ENCODE measurements around the gene RND2.
"Not testable (repeated sequence)": the region's sequence is repeated elsewhere in the genome, so short reads cannot be mapped to it uniquely, and the experiment has no call there.

RND2 gene

DNA sequence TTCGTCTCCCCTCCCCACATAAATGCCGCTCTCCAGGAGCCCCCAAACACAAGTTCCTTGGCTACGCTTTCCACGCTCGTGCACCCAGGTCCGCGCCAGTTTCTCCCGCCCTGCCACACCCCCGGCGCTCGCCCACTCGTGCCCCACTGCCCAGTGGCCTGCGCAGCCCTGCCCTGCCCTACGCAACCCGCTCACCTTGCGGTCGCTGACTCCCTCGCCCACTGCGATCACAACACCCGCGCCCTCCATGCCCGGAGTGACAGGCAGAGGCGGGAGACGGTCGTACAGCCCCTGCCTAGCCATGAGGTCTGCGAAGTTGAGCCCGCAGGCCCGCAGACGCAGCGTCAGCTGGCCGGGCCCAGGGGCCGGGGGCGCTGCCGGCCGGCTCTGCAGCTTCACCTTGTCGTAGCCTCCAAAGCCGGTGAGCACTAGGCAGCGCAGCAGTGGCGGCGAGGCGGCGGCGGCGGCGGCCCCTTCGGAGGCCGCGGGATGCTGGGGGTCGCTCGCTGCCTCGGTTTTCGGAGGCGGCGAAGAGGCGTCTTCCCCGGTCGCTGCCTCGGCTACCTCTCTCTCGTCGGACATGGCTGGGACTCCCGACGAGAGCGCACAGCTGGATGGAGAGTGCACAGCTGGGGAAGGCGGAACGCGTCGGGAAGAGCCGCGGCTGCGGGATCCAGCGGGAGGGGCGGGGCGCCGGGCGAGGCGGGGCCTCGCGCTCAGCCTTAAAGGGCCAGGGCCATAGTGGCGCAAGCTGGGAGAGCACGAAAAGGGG is 3.1 kb upstream of the RND2 start, which contains the start of gene VAT1:
Gene VAT1, minus strand, starts transcription at position 645 of the 772 bp plus-strand sequence. Its CDS starts 63 bp downstream, at position 582.
- DNase-seq = peak; percentile 84
- in situ Hi-C loops (cut with HindIII; ENCODE audit: low pct_ligation_motif_present, low pct_unique_long_range_greater_than_20kb, low sequenced_read_pairs) = no loop called here

DNA sequence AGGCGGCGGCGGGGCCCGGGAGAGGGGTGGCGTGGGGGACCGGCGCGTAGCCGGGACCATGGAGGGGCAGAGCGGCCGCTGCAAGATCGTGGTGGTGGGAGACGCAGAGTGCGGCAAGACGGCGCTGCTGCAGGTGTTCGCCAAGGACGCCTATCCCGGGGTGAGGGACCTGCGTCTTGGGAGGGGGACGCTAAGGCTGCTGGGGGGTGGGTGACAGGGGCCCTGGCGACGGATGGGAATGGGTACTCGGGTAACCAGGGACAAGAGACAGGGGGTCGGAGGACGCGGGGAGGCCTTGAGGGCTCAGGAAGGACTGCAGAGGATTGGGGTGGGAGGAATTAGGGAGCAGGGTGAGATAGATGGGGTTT is 243 bp downstream of the RND2 start:
- in situ Hi-C loops (cut with HindIII; ENCODE audit: low pct_ligation_motif_present, low pct_unique_long_range_greater_than_20kb, low sequenced_read_pairs) = no loop called here
- no peak for DNase-seq

DNA sequence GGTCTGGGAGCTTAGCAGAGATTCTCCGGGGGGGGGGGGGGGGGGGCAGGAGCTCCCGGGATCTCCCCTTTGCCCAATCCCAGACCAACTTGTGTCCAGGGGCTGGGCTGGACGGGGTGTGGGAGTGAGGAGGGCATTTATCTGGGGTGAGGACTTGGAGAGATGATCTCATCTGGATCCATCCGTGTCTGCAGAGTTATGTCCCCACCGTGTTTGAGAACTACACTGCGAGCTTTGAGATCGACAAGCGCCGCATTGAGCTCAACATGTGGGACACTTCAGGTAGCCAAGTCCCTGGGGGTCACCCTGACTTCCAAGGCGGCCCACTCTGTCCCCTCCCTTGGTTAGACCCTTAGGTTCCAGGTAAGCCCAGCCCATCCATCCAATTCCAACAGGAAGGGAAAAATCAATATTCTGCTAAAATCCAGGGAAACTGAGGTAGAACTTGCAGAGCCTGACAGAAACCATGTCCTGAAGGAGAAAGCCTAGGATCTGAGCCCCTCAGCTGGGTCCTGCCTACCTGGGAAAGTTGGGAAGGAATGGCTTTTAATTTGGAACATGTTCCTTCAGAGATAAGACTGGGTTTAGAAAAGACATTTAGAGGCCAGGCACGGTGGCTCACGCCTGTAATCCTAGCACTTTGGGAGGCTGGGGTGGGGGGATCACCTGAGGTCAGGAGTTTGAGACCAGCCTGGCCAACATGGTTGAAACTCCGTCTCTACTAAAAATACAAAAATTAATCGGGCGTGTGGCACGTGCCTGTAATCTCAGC is 921 bp downstream of the RND2 start:
- in situ Hi-C loops (cut with HindIII; ENCODE audit: low pct_ligation_motif_present, low pct_unique_long_range_greater_than_20kb, low sequenced_read_pairs) = no loop called here
- DNase-seq = no peak

DNA sequence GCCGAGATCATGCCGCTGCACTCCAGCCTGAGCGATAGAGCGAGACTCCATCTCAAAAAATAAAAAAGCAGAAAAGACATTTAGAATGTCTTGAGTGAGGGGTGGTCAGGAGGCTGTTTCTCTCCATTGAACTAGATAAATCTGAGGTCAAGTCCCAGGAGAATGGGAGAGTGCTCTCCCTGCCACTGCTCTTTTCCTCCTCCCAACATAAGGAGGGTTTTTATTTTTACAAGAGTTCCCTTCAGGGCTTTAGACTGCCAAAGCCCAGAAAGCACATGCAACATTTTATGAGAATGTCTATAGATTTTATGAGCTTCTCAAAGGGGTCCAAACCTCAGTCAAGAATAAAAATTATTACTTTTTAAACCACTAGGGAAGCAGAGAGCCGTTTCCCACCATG is 1.6 kb downstream of the RND2 start:
- in situ Hi-C loops (cut with HindIII; ENCODE audit: low pct_ligation_motif_present, low pct_unique_long_range_greater_than_20kb, low sequenced_read_pairs) = no loop called here
- DNase-seq = no peak

DNA sequence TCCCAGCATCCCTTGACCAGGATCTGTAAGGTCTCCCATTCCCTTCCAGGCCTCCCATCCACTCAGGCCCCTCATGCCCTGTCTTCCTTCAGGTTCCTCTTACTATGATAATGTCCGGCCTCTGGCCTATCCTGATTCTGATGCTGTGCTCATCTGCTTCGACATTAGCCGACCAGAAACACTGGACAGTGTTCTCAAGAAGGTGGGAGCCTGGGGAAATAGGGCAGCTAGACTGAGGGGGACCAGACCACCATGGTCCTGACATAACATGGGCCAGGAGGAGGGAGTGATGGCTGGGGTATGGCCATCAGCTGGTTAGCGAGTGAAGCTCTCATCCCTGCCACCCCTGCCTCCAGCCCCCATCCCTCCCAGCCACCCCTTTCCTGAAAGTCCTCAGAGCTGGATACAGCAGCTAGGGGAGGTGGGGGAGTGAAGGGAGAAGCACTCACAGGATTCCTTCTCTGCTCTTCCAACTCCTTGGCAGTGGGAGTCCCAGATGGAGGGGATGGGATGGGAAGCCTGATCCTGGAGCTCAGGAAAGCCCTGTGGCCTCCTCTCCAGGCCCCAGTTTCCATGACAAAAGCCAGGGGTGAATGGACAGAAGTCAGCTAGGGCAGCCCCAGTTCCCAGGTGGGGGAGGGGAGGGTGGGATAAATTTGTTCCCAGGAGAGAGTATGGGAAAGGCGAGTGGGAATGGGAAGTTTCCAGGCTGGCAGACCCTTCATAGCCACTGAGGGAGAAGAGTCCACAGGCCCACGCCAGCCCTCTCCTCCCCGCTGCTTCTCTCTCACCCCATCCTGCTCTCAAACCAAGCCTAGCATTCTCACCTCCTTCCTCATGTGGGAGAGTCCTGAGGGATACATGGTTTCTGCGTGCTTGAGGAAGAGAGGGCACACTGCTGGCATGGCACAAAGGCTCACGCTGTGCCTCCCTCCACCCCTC is 2.3 kb downstream of the RND2 start:
- in situ Hi-C loops (cut with HindIII; ENCODE audit: low pct_ligation_motif_present, low pct_unique_long_range_greater_than_20kb, low sequenced_read_pairs) = no loop called here

DNA sequence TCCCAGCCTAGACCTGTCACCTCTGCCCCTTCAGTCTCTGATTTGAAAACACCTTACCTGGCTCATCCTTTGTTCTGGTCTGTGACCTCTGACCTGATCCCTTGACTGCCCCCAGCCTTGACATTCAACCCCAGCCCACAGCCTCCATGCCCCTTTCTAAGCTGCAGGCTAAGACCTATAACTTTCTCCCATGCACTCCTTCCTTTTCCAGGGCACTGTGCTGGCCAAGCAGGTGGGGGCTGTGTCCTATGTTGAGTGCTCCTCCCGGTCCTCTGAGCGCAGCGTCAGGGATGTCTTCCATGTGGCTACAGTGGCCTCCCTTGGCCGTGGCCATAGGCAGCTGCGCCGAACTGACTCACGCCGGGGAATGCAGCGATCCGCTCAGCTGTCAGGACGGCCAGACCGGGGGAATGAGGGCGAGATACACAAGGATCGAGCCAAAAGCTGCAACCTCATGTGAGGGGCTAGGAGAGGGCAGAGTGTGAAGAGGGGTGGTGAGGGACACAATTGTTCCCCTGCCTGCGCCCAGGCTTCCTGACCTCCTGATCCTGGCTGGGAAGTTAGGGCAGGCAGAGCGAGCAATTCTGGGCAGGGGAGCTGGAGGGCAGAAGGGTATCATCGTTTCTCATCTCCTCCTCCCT is 3.3 kb downstream of the RND2 start:
- in situ Hi-C loops (cut with HindIII; ENCODE audit: low pct_ligation_motif_present, low pct_unique_long_range_greater_than_20kb, low sequenced_read_pairs) = no loop called here
- no peak for DNase-seq

More for the DNA sequence above, 2.3 kb downstream of the RND2 start:
- DNase-seq = no peak

DNA sequence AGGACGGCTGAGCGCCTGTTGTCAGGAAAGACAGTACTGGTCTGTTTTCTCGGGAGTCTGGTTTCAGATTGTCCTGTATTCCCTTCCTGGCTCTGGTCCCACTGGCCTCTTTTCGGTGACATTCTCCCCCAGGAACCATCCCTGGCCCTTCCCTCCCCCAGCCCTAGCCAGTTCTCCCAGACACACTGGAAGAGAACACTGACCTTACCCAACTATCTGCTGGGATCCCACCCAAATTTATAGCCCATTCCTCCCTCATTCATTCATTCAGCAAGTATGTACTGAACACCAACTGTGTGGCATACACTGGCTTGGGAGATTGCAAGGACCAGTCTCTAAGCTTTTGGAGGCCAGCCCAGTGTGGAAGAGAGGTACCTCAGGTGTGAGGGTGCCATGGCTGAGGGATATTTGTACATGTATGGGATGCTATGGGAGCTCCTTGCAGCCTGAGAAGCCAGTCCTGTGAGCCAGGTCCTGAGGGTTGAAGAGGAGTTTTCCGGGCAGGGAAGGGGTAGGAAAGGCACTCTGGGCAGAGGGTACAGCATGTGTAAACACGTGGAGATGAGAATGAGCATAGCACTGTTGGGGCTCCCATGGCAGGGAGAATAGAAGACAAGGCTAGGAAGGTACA is 5.2 kb downstream of the RND2 start:
- DNase-seq = no peak
- in situ Hi-C loops (cut with HindIII; ENCODE audit: low pct_ligation_motif_present, low pct_unique_long_range_greater_than_20kb, low sequenced_read_pairs) = no loop called here

DNA sequence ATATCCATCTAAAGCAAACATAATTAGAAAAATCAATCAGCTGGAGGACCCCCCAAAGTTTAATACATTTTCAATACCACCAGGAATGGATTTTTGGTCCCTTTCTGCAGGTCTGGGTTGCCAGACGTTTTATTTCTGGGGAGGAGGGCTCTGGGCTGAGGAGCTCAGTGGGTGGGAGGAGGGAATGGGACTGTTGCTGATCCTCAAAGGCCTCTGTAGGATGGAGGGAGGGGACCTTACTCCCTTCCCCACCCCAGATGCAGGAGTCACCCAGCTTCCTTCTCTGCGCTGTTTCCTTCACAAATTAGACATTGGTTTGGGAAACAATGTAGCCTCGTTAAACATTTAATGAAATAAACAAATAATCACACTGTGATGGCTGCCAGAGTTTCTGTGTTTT is 6.6 kb downstream of the RND2 start:
- in situ Hi-C loops (cut with HindIII; ENCODE audit: low pct_ligation_motif_present, low pct_unique_long_range_greater_than_20kb, low sequenced_read_pairs) = no loop called here

DNA sequence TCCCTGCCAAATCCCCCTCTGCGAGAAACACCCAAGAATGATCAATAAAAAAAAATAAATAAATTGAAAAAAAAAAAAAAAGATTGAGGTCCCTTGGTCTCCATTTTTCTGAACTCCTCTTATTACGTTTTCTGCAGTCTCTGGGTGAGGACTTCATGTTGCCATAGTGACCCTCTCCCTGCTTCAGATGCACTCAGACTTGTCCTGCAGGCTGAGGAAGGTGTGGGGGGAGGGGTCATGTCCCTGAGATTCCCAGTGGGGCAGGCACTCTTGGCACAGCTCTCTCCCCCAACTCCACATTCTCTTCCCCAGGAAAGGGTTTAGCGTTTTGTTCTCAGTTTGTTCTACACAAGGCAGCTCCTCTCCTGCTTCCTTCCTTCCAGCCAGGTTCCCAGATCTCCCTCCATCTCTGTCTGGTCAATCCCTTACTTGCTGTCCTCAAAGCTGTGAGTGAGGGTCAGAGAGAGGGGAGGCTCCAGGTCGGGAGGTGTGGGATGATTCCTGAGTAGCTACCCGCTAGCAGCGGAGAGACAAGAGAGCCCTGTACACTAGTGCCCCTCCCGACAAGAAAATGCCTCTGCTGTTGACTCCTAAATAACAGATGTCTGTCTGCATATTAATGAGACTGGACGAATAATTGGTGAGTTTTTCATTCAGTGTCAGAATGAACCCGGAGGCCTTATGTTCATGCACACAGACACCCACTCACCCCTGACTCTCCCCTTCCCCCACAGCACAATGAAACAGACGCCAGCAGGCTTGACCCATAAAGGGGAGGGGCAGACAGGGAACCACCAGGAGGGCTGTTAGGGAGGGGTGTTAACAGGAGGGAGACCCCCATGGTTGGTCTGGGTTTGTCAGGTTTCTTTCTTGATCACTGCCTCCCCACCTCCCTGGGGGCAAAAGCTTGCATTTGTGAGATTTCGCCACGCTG is 9.2 kb downstream of the RND2 start:
- in situ Hi-C loops (cut with HindIII; ENCODE audit: low pct_ligation_motif_present, low pct_unique_long_range_greater_than_20kb, low sequenced_read_pairs) = no loop called here
- no peak for DNase-seq

More for the DNA sequence above, 6.6 kb downstream of the RND2 start:
- DNase-seq = no peak

DNA sequence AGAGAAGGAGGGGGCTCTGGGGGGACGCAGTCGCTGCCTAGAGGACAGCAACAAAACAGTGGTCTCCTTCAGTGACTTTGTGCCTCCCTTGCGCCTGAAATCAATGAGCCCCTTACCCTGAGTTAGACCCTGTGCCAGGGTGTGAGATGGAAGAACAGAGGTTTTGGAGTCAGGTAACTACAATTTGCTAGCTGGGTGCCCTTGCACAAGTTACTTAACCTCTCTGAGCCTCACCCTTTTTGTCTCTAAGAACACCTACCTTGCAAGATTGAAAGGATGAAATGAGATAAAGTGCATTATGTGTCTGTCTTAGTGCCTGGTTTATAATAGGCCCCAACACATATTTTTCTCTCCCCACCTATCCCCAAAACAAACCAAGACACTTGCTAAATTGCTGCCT is 9.9 kb downstream of the RND2 start:
- in situ Hi-C loops (cut with HindIII; ENCODE audit: low pct_ligation_motif_present, low pct_unique_long_range_greater_than_20kb, low sequenced_read_pairs) = no loop called here

DNA sequence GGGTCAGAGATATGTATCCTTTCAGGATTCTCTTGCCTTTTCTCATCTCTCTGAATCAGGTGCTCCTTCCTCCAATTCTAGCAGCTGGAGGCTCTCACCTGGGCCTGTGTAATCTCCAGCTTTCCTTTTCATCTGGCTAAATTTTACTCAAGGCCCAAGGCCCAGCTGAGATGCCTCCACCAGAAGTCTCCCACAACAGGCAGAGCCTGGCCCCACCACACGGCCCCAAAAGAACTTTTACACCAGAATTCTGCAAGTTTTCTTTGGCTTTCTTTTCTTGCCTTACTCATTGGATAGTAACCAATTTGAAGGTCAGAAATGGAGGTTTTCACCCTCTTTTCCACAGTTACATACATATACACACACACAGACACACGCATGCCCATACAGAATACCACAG is 14.6 kb downstream of the RND2 start:
- in situ Hi-C loops (cut with HindIII; ENCODE audit: low pct_ligation_motif_present, low pct_unique_long_range_greater_than_20kb, low sequenced_read_pairs) = no loop called here
- no peak for DNase-seq

More for the DNA sequence above, 9.9 kb downstream of the RND2 start:
- no peak for DNase-seq

DNA sequence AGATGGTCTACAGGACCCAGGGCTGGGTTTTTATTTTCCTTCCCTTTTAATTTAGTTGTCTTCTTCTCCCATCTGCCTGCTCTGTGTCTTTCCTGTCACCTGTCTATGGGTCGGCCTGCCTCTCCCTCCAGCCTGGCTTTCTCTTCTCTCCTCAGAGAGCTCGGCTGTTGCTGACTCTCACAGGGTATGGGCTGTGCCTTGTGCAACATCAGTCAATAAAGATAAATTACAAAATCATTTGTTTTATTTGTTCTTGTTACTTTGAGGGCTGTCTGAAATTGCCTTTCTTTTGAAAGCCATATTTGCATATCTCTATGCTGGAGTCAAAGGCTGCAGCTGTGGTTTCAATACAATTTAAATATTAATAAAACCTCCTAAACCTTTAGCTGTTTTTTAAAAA is 15.6 kb downstream of the RND2 start:
- in situ Hi-C loops (cut with HindIII; ENCODE audit: low pct_ligation_motif_present, low pct_unique_long_range_greater_than_20kb, low sequenced_read_pairs) = no loop called here
- no peak for DNase-seq

DNA sequence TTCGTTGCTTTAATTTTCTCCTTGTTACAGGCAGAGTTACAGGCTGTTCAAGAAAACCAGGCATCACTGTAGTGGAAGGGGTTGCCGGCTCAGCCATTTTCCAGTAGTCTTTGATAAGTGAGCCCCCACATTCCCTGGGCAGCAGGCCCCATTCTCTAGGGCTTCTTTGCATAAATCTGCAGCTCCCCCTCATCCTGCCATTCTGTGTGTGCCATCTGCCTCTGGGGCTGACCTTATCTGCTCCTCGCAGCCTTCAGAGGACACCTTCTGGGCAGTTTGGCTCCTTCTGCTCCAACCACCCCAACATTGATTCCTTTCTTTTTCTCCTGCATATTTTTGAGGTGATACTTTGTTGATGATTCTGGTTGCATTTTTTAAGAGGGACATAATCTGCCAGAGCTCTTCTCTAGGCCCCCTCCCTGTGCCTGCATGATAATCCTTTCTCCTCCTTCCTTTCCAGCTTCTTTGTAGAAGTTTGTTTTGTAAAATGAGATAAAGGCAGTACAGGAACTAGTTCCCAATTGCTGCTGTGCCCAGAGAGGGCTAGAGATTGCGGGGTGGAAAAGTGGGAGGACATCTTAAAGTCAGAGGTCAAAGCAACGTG is 17.1 kb downstream of the RND2 start:
- in situ Hi-C loops (cut with HindIII; ENCODE audit: low pct_ligation_motif_present, low pct_unique_long_range_greater_than_20kb, low sequenced_read_pairs) = no loop called here
- DNase-seq = no peak

DNA sequence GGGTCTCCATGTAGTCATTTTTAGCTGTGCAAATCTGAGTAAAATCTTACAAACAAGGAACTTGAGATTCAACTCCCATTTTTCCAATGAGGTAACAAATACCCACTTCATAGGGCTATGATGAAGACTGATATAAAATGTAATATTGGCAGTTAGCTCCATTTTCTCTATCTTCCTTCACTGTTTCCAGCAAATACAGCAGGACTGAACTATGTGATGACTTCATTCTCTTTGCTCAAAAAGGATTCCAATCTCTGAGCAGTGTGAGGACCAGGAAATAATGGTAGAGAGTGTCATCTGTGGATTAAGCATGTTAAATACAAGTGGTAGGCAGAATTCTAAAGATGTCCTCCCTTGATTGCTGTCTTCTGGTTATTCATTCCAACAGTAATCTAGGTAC is 18.3 kb downstream of the RND2 start:
- in situ Hi-C loops (cut with HindIII; ENCODE audit: low pct_ligation_motif_present, low pct_unique_long_range_greater_than_20kb, low sequenced_read_pairs) = no loop called here
- no peak for DNase-seq

DNA sequence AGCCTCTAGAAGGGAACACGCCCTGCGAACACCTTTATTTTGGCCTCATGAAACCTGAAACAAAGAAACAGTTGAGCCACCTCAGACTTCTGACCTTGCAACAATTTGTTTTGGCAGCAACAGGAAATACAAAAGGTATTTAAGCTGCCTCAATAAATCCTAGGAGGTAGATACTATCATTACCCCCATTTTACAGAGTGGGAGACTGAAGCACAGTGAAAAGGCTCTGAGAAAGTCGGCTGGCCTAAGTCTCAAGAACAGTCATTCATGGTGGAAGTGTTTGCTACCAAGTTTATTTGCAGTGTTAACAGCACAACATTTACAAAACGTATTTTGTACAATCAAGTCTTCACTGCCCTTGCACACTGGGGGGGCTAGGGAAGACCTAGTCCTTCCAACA is 19.0 kb downstream of the RND2 start:
- in situ Hi-C loops (cut with HindIII; ENCODE audit: low pct_ligation_motif_present, low pct_unique_long_range_greater_than_20kb, low sequenced_read_pairs) = no loop called here
- no peak for DNase-seq

DNA sequence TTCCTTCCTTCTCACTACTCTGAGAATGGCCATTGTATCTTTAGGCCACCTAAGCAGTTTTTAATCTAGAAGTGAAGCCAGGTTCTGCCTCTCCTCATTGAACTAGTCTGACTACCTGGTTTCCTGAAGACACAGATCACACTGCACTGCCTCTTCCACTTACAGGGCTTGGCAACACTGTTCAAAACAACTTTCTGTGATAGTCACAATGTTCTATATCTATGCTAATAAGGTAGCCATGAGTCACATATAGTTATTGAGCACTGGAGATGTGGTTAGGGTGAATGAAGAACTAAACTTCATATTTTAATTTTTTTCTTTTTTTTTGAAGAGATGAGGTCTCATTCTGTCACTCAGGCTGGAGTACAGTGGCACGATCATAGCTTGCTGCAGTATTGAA is 26.9 kb downstream of the RND2 start:
- in situ Hi-C loops (cut with HindIII; ENCODE audit: low pct_ligation_motif_present, low pct_unique_long_range_greater_than_20kb, low sequenced_read_pairs) = no loop called here

DNA sequence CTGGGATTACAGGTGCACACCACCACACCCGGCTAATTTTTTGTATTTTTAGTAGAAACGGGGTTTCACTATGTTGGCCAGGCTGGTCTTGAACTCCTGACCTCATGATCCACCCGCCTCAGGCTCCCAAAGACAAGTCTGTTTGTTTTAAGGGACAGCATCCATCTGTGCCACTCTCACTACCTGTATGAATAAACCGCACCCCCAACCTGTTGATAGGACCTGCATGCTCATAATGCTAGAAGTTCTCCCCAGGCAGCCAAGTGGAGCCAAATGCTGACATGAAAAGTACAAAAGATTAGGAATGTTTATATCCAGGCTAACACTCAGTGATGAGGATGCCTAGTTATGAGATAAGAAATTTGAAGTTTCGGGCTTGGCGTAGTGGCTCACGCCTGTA is 28.0 kb downstream of the RND2 start:
- in situ Hi-C loops (cut with HindIII; ENCODE audit: low pct_ligation_motif_present, low pct_unique_long_range_greater_than_20kb, low sequenced_read_pairs); DNase-seq: not testable (repeated sequence)

More for the DNA sequence above, 26.9 kb downstream of the RND2 start:
- DNase-seq = no peak
